GM12878 (cell line): ENCODE measurements around the gene ZNF385D. TPM values are rescaled to one million over a fixed set of nuclear protein-coding genes. Genes with fewer than 3 reads are reported as not detected.

Experiments
- ATAC-seq: fragments of 200-7000 bp; cut with Tn5 transposase; 3 replicates; pipeline ENCODE4 v1.9.1; 2020; ENCODE audit warnings: mild to moderate bottlenecking, moderate library complexity
- BruUV-seq: library from RNA; stranded (reverse); fragments of 400-500 nt; replicated peaks from 2 replicates; lab custom pipeline; 2021; lab: Mats Ljungman, UMichigan
- CTCF ChIA-PET: fragments of 300-600 bp; sonication (Branson Sonifier 250); formaldehyde crosslinking; extraction: SDS; loops from one replicate; lab custom pipeline; 2021; ENCODE audit warnings: inconsistent platforms; lab: Yijun Ruan, JAX
- POLR2A ChIA-PET: fragments of 350-600 bp; formaldehyde crosslinking; extraction: SDS; loops from one replicate; lab custom pipeline; 2021; ENCODE audit warnings: inconsistent platforms; lab: Charles Lee
- RAD21 ChIA-PET: fragments of 300-600 bp; sonication (Branson Sonifier 250); formaldehyde crosslinking; loops from one replicate; lab custom pipeline; 2023; ENCODE audit warnings: antibody characterized with exemption; ENCODE audit not compliant: unreplicated experiment; lab: Charles Lee
- SMC1A ChIA-PET: fragments of 300-600 bp; sonication (Branson Sonifier 250); formaldehyde crosslinking; loops from one replicate; lab custom pipeline; 2023; ENCODE audit not compliant: unreplicated experiment, uncharacterized antibody; lab: Charles Lee
- DNase-seq: peaks from one replicate; pipeline ENCODE4 v3.0.0-alpha.2; 2011; ENCODE audit warnings: low read depth, low spot score
- FAIRE-seq: peaks from 3 replicates; lab custom pipeline; 2011; peaks lifted over from hg19 to GRCh38; lab: Jason Lieb, UNC
- H2AFZ ChIP-seq: 2 replicates; pipeline ENCODE4 v1.6.0; 2011; ENCODE audit warnings: low read depth, low read length, control low read depth; ENCODE audit not compliant: control insufficient read depth
- H3K27ac ChIP-seq: 2 replicates; pipeline ENCODE4 v1.5.1; 2011; ENCODE audit warnings: control low read depth; ENCODE audit not compliant: control insufficient read depth, insufficient read depth
- H3K27me3 ChIP-seq, 2 experiments: replicated peaks in 1 of 2; 2 replicates each; pipeline versions ENCODE4 v1.6.0 to v1.6.1; 2011; ENCODE audit warnings: low read length in 1 of 2; ENCODE audit not compliant: control insufficient read depth in 2 of 2, insufficient read depth in 2 of 2
- H3K36me3 ChIP-seq, 2 experiments: 2 replicates each; pipeline ENCODE4 v1.5.1; 2011; ENCODE audit warnings: low read length in 1 of 2; ENCODE audit not compliant: control insufficient read depth in 2 of 2, insufficient read depth in 2 of 2
- H3K4me1 ChIP-seq: 2 replicates; pipeline ENCODE4 v1.6.1; 2011; ENCODE audit warnings: mild to moderate bottlenecking, low read length, moderate library complexity, mixed read lengths; ENCODE audit not compliant: control insufficient read depth, insufficient read depth
- H3K4me2 ChIP-seq: 2 replicates; pipeline ENCODE4 v1.6.0; 2011; ENCODE audit warnings: control low read depth; ENCODE audit not compliant: control insufficient read depth, insufficient read depth
- H3K4me3 ChIP-seq: fragments of 200-600 bp; sonication (generic); 2 replicates; pipeline ENCODE4 v1.5.1; 2016
- H3K79me2 ChIP-seq: 2 replicates; pipeline ENCODE4 v1.6.0; 2011; ENCODE audit warnings: low read length; ENCODE audit not compliant: control insufficient read depth, insufficient read depth
- H3K9ac ChIP-seq: 2 replicates; pipeline ENCODE4 v1.8.0; 2011; ENCODE audit warnings: low read length, control low read depth, mixed read lengths; ENCODE audit not compliant: control insufficient read depth, insufficient read depth
- H3K9me3 ChIP-seq: replicated peaks from 3 replicates; pipeline ENCODE4 v1.5.1; 2011; ENCODE audit warnings: mild to moderate bottlenecking, low read length; ENCODE audit not compliant: control insufficient read depth, insufficient read depth
- H4K20me1 ChIP-seq: 2 replicates; pipeline ENCODE4 v1.6.0; 2011; ENCODE audit not compliant: control insufficient read depth, insufficient read depth
- ESRRA ChIP-seq: IDR thresholded peaks from 2 replicates; pipeline ENCODE4 v1.6.1; 2012; ENCODE audit warnings: mild to moderate bottlenecking, low read length, improper control_type of control experiment
- RB1 ChIP-seq: fragments of 450-650 bp; formaldehyde crosslinking; IDR thresholded peaks from 2 replicates; pipeline ENCODE4 v1.6.1; 2017; ENCODE audit warnings: mild to moderate bottlenecking, borderline replicate concordance
- WGBS: methylation state at CpG from one replicate; pipeline ENCODE4 v1.1.6; 2016; ENCODE audit warnings: low lambda C conversion rate; ENCODE audit not compliant: insufficient replicate concordance, insufficient coverage; ENCODE audit errors: missing lambda C conversion rate; 5-methylcytosine and 5-hydroxymethylcytosine counted together
- in situ Hi-C: fragments of 300-500 bp; cut with MboI; formaldehyde crosslinking; loops from 9 replicates; pipeline ENCODE4 v1.14.3; 2018; ENCODE audit warnings: mixed read lengths
- intact Hi-C: fragments of 100-400 bp; cut with micrococcal nuclease; formaldehyde crosslinking; loops from one replicate; pipeline ENCODE4 v1.14.2; 2022; ENCODE audit not compliant: unreplicated experiment
- polyA plus RNA-seq, 11 experiments: library from polyadenylated mRNA; depleted of rRNA in 4 of 11; unstranded in 6 of 11; stranded (reverse) in 5 of 11; fragments of >200 nt; fragmentation: Nextera tagmentation in 4 of 11; fragmentation: Illumina TruSeq in 1 of 11; extraction: Ambion mirVana in 4 of 11; extraction: Trizol in 1 of 11; gene quantifications; 1 replicate in 1 of 11; 2 replicates in 10 of 11; pipeline versions ENCODE4 v1.2.1 to v1.2.3, GENCODE V29; 2011 to 2016; ENCODE audit warnings: inconsistent platforms in 2 of 11, missing spikeins in 2 of 11, low read depth in 1 of 11
- total RNA-seq, 4 experiments: library from RNA; depleted of rRNA in 3 of 4; stranded (reverse); fragments of >200 nt in 3 of 4; fragmentation: Illumina TruSeq in 1 of 4; extraction: Trizol in 1 of 4; gene quantifications; 2 replicates each; pipeline versions ENCODE4 v1.2.1 to v1.2.3, GENCODE V29; 2013 to 2021
- TF ChIP-seq, protein P1 (sequence below): IDR thresholded peaks from 2 replicates; pipeline ENCODE4 v1.6.1; 2011; ENCODE audit warnings: low read depth, low read length, improper control_type of control experiment, borderline replicate concordance
- TF ChIP-seq, protein P2 (sequence below): fragments of 450-650 bp; IDR thresholded peaks from 2 replicates; pipeline ENCODE4 v1.6.1; 2017; ENCODE audit warnings: mild to moderate bottlenecking, moderate library complexity

The ZNF385D gene
- total and polyA plus RNA-seq, 10 of the 15 experiments (the other 5 are each of a cell fraction or from before 2014, with no cell fraction given) = 0.01 to 0.62 (median 0.18) TPM; not detected in 5

DNA sequence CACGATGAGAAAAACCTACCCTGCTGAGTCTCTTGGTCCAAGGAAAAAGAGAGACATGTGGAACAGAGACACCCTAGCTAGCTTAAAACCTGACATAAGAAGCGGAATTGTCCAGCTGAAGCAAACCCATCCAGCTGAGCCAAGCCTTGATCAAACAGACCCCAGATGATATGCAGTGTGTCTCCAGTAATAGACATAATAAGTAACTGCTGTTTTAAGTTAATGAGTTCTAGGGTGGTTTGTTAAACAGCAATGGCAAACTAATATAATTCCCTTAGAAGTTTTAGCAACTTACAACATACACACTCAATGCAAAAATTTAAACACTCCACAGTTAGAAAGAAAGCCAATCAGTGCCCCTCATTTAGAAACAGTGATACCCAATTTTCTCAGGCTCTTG lies 26.8 kb upstream of the ZNF385D start:
- Histone ChIP-seq H3K4me2 (no peak overlapping the region), H3K9ac (no peak overlapping the region), H3K79me2 (no peaks in the 10 kb centered on the region), H3K27ac (no peak overlapping the region), H2AFZ (no peak overlapping the region), H3K4me3 (no peak overlapping the region), H4K20me1 (no peaks in the 10 kb centered on the region), H3K36me3 (no peaks in the 10 kb centered on the region), H3K9me3 (no peaks in the 10 kb centered on the region), H3K4me1 (no peaks in the 10 kb centered on the region), H3K27me3 (no peaks in the 10 kb centered on the region)
- RAD21 ChIA-PET = no interaction called here
- CTCF ChIA-PET = no interaction called here
- no TSS peak for BruUV-seq
- no peak for ATAC-seq
- FAIRE-seq = no peak
- DNase-seq = no peak
- SMC1A ChIA-PET = no interaction called here
- intact Hi-C loops = no loop called here
- 0% methylated on average over 2 of the region's 2 CpGs for WGBS
- POLR2A ChIA-PET = no interaction called here
- in situ Hi-C loops = no loop called here
- TF ChIP-seq, protein P1, sequence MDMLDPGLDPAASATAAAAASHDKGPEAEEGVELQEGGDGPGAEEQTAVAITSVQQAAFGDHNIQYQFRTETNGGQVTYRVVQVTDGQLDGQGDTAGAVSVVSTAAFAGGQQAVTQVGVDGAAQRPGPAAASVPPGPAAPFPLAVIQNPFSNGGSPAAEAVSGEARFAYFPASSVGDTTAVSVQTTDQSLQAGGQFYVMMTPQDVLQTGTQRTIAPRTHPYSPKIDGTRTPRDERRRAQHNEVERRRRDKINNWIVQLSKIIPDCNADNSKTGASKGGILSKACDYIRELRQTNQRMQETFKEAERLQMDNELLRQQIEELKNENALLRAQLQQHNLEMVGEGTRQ = no peak
- TF ChIP-seq ESRRA (no peak), RB1 (no peak)
- TF ChIP-seq, protein P2, sequence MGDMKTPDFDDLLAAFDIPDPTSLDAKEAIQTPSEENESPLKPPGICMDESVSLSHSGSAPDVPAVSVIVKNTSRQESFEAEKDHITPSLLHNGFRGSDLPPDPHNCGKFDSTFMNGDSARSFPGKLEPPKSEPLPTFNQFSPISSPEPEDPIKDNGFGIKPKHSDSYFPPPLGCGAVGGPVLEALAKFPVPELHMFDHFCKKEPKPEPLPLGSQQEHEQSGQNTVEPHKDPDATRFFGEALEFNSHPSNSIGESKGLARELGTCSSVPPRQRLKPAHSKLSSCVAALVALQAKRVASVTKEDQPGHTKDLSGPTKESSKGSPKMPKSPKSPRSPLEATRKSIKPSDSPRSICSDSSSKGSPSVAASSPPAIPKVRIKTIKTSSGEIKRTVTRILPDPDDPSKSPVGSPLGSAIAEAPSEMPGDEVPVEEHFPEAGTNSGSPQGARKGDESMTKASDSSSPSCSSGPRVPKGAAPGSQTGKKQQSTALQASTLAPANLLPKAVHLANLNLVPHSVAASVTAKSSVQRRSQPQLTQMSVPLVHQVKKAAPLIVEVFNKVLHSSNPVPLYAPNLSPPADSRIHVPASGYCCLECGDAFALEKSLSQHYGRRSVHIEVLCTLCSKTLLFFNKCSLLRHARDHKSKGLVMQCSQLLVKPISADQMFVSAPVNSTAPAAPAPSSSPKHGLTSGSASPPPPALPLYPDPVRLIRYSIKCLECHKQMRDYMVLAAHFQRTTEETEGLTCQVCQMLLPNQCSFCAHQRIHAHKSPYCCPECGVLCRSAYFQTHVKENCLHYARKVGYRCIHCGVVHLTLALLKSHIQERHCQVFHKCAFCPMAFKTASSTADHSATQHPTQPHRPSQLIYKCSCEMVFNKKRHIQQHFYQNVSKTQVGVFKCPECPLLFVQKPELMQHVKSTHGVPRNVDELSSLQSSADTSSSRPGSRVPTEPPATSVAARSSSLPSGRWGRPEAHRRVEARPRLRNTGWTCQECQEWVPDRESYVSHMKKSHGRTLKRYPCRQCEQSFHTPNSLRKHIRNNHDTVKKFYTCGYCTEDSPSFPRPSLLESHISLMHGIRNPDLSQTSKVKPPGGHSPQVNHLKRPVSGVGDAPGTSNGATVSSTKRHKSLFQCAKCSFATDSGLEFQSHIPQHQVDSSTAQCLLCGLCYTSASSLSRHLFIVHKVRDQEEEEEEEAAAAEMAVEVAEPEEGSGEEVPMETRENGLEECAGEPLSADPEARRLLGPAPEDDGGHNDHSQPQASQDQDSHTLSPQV = no peak
